DND-41 (cell line): Measurements from ENCODE around the gene SCGB1A1.

Source experiments
- ATAC-seq: fragments of 200-7000 bp; cut with Tn5 transposase; 3 replicates; pipeline ENCODE4 v1.9.1; 2021; ENCODE audit warnings: low read depth; ENCODE audit not compliant: insufficient read depth
- DNase-seq: peaks from one replicate; pipeline ENCODE4 v3.0.0-alpha.2; 2020
- H2AFZ ChIP-seq: 2 replicates; pipeline ENCODE4 v1.6.0; 2012; ENCODE audit warnings: low read depth, low read length
- H3K27ac ChIP-seq: 2 replicates; pipeline ENCODE4 v1.5.1; 2012; ENCODE audit warnings: low read length, inconsistent platforms
- H3K27me3 ChIP-seq: fragments of 200-600 bp; sonication (generic); 2 replicates; pipeline ENCODE4 v1.6.0; 2012; ENCODE audit warnings: low read length, mild to moderate bottlenecking, inconsistent platforms; ENCODE audit not compliant: insufficient read depth, poor library complexity
- H3K36me3 ChIP-seq: 2 replicates; pipeline ENCODE4 v1.5.1; 2012; ENCODE audit warnings: low read length, inconsistent platforms; ENCODE audit not compliant: insufficient read depth
- H3K4me1 ChIP-seq: 2 replicates; pipeline ENCODE4 v1.5.1; 2012; ENCODE audit warnings: mild to moderate bottlenecking, low read length; ENCODE audit not compliant: insufficient read depth
- H3K4me2 ChIP-seq: 2 replicates; pipeline ENCODE4 v1.6.0; 2012; ENCODE audit warnings: mild to moderate bottlenecking, moderate library complexity, low read length, inconsistent platforms; ENCODE audit not compliant: insufficient read depth
- H3K4me3 ChIP-seq, 2 experiments: fragments of 200-600 bp in 1 of 2; shearing (Covaris generic) in 1 of 2; 2 replicates each; pipeline ENCODE4 v1.5.1; 2012 to 2016; ENCODE audit warnings: inconsistent platforms in 2 of 2, low read length in 2 of 2, mild to moderate bottlenecking in 2 of 2, low read depth in 1 of 2, moderate library complexity in 1 of 2
- H3K79me2 ChIP-seq: 2 replicates; pipeline ENCODE4 v1.6.0; 2012; ENCODE audit warnings: low read length, inconsistent platforms; ENCODE audit not compliant: insufficient read depth
- H3K9ac ChIP-seq: 2 replicates; pipeline ENCODE4 v1.6.0; 2012; ENCODE audit warnings: low read depth, mild to moderate bottlenecking, inconsistent platforms, low read length, moderate library complexity
- H3K9me3 ChIP-seq: 2 replicates; pipeline ENCODE4 v1.5.1; 2012; ENCODE audit warnings: low read length, moderate library complexity, mild to moderate bottlenecking, inconsistent platforms; ENCODE audit not compliant: insufficient read depth, severe bottlenecking
- H4K20me1 ChIP-seq: 2 replicates; pipeline ENCODE4 v1.6.0; 2012; ENCODE audit warnings: low read length; ENCODE audit not compliant: insufficient read depth
- CTCF ChIP-seq: IDR thresholded peaks from 2 replicates; pipeline ENCODE4 v1.5.1; 2012; ENCODE audit warnings: borderline replicate concordance, low read length, moderate library complexity, mild to moderate bottlenecking; ENCODE audit not compliant: poor library complexity, severe bottlenecking; ENCODE audit errors: extremely low read depth
- EZH2 ChIP-seq: IDR thresholded peaks from 3 replicates; pipeline ENCODE4 v1.6.1; 2012; ENCODE audit warnings: borderline replicate concordance, low read depth, mild to moderate bottlenecking, moderate library complexity, low read length, inconsistent platforms; ENCODE audit not compliant: severe bottlenecking

Gene SCGB1A1

DNA sequence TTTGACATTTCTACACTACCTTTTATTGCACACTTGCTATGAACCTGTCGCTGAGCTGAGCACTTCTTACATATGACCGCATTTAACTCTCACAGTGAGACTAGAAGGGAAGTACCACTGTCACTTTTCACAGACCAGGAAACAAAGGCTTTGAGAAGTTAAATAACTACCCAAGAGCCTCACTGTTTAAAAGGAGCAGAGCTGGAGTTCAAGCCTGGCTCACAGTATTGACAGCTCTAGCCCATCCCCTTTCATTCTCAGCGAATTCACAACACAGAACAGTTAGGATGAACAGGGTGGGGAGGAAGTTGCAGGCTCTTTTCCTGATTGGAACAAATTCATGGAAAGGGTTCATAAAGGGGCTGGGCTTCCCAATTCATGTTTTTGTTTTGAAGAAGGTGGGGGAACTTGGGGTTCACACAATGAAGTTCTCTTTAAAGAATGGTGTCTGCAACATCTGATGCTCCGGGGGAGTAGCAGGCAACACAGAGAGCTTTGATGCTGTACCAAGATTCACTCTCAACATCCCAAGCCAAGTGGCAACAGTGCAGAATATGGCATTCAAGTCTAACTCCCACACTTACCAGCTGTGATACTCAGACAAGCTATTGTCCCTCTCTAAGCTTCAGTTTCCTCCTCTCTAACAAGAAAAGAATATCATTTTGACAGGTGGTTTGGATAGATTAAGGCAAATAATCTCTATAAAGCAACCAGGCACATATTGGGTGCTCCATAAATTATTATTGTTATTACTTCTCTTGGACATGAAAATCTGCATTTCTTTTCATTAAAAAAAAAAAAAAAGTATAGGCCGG is 17.2 kb downstream of the SCGB1A1 start:
- TF ChIP-seq EZH2 (no peak), CTCF (no peak)
- no peaks in the 10 kb centered on the region for H3K79me2 ChIP-seq
- no peaks in the 10 kb centered on the region for H3K4me1 ChIP-seq
- H3K27me3 ChIP-seq: peaks cover 7% of the 10 kb centered on the region
- no peak overlapping the region for H3K4me2 ChIP-seq
- no peaks in the 10 kb centered on the region for H4K20me1 ChIP-seq
- ATAC-seq: no peak
- no peak overlapping the region for H3K9ac ChIP-seq
- DNase-seq: no peak
- H3K36me3 ChIP-seq: no peaks in the 10 kb centered on the region
- no peak overlapping the region for H3K27ac ChIP-seq
- H3K4me3 ChIP-seq: no peak overlapping the region
- H3K9me3 ChIP-seq: no peaks in the 10 kb centered on the region
- no peak overlapping the region for H2AFZ ChIP-seq

DNA sequence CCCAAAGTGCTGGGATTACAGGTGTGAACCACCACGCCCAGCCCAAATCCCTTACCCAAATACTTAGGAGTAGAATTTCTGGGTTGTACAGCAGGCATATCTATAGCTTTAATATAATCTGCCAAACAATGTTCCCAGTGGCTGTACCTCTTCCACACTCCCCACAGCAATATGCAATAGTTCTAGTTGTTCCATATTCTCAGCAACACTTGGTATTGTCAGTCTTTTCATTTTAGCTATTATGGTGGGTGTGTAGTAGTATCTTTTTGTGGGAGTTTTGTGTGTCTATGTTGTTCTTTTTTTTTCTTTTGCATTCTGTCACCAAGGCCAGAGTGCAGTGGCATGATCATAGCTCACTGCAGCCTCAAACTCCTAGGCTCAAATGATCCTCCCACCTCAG is 18.8 kb downstream of the SCGB1A1 start:
- H2AFZ ChIP-seq: no peak overlapping the region
- H3K4me3 ChIP-seq: no peak overlapping the region
- no peaks in the 10 kb centered on the region for H3K9me3 ChIP-seq
- H3K27ac ChIP-seq: no peak overlapping the region
- H4K20me1 ChIP-seq: no peaks in the 10 kb centered on the region
- H3K4me1 ChIP-seq: no peaks in the 10 kb centered on the region
- no peaks in the 10 kb centered on the region for H3K79me2 ChIP-seq
- no peak for ATAC-seq
- H3K27me3 ChIP-seq: peaks cover 3% of the 10 kb centered on the region
- no peaks in the 10 kb centered on the region for H3K36me3 ChIP-seq
- H3K9ac ChIP-seq: no peak overlapping the region
- DNase-seq: no peak
- TF ChIP-seq CTCF: no peak
- no peak for TF ChIP-seq EZH2
- no peak overlapping the region for H3K4me2 ChIP-seq

GRCh38 chr11:62438641-62439040 is 19.8 kb downstream of the SCGB1A1 start:
- Histone ChIP-seq H3K4me2 (no peak overlapping the region), H3K36me3 (no peaks in the 10 kb centered on the region), H3K9ac (no peak overlapping the region), H3K4me1 (no peaks in the 10 kb centered on the region), H2AFZ (no peak overlapping the region), H4K20me1 (no peaks in the 10 kb centered on the region), H3K4me3 (no peak overlapping the region), H3K79me2 (no peaks in the 10 kb centered on the region), H3K9me3 (no peaks in the 10 kb centered on the region), H3K27me3 (peaks cover 3% of the 10 kb centered on the region), H3K27ac (no peak overlapping the region)
- DNase-seq (no peak), ATAC-seq (no peak)
- TF ChIP-seq EZH2 (no peak), CTCF (no peak)
